Stomach (tissue), 19 donors: Measurements from ENCODE around the gene FBXW10. TPM values are rescaled to one million over a fixed set of nuclear protein-coding genes. Genes with fewer than 3 reads are reported as not detected.
A peak's percentile ranks its signal among the peaks of the same experiment; 100 is the strongest.
"Not testable (repeated sequence)": the region's sequence is repeated elsewhere in the genome, so short reads cannot be mapped to it uniquely, and the experiment has no call there.

Experiments
- DNase-seq, 2 donors: peaks; one replicate each; pipeline versions ENCODE4 v3.0.0 to v3.0.0-alpha.2; 2013 to 2019
- H3K27ac ChIP-seq, 5 donors: fragments of 200-600 bp in 4 of 5; sonication (generic) in 4 of 5; one replicate each; pipeline ENCODE4 v1.5.1; 2013 to 2019; ENCODE audit warnings: mild to moderate bottlenecking in 1 of 5, moderate library complexity in 1 of 5
- H3K27me3 ChIP-seq, 3 donors: fragments of 200-600 bp; sonication (generic); one replicate each; pipeline ENCODE4 v1.5.1; 2017 to 2019; ENCODE audit warnings: mixed run types in 1 of 3
- H3K36me3 ChIP-seq, 4 donors: fragments of 200-600 bp; sonication (generic); 1 replicate in 3 of 4; 2 replicates in 1 of 4; pipeline ENCODE4 v1.5.1; 2016 to 2019
- H3K4me1 ChIP-seq, 4 donors: fragments of 200-600 bp; sonication (generic); one replicate each; pipeline ENCODE4 v1.5.1; 2016 to 2019
- H3K4me3 ChIP-seq, 4 donors: fragments of 200-600 bp; sonication (generic) in 3 of 4; one replicate each; pipeline ENCODE4 v1.5.1; 2016 to 2019; ENCODE audit warnings: mild to moderate bottlenecking in 1 of 4
- H3K9me3 ChIP-seq, 4 donors: fragments of 200-600 bp; sonication (generic); one replicate each; pipeline ENCODE4 v1.5.1; 2016 to 2019
- WGBS, 5 donors: extraction: QIAGEN DNeasy Blood & Tissue Kit in 3 of 5; methylation state at CpG; one replicate each; pipeline versions ENCODE4 v1.1.5 to v1.1.7; 2013 to 2018; 5-methylcytosine and 5-hydroxymethylcytosine counted together
- intact Hi-C: fragments of 100-400 bp; cut with DNase I; formaldehyde crosslinking; loops from one replicate; pipeline ENCODE4 v1.15.1; 2023; ENCODE audit warnings: low total_unique reads
- long read RNA-seq, 10 donors: transcript quantifications; one replicate each; lab custom pipeline, GENCODE V29; 2026
- polyA plus RNA-seq, 3 donors: library from polyadenylated mRNA; stranded (reverse); fragments of 200-250 nt; gene quantifications; one replicate each; pipeline ENCODE4 v1.2.3, GENCODE V29; 2013
- total RNA-seq, 5 donors: library from RNA; depleted of rRNA; stranded (reverse); fragments of >200 nt; gene quantifications; one replicate each; pipeline versions ENCODE4 v1.1.0 to v1.2.3, GENCODE V29; 2014 to 2016
- TF ChIP-seq, protein P1 (sequence below), 7 experiments: fragments of 450-650 bp in 4 of 7; fragments of 200-600 bp in 3 of 7; sonication (generic) in 3 of 7; IDR thresholded peaks; one replicate each; pipeline ENCODE4 v1.5.1; 2016 to 2019; ENCODE audit warnings: antibody characterized with exemption in 7 of 7, control low read depth in 2 of 7, mild to moderate bottlenecking in 1 of 7
- donor health status: healthy with polysubstance abuse.
- donor health status: Bipolar disorder and iron deficiency.
- donor health status: healthy.

Gene FBXW10, protein sequence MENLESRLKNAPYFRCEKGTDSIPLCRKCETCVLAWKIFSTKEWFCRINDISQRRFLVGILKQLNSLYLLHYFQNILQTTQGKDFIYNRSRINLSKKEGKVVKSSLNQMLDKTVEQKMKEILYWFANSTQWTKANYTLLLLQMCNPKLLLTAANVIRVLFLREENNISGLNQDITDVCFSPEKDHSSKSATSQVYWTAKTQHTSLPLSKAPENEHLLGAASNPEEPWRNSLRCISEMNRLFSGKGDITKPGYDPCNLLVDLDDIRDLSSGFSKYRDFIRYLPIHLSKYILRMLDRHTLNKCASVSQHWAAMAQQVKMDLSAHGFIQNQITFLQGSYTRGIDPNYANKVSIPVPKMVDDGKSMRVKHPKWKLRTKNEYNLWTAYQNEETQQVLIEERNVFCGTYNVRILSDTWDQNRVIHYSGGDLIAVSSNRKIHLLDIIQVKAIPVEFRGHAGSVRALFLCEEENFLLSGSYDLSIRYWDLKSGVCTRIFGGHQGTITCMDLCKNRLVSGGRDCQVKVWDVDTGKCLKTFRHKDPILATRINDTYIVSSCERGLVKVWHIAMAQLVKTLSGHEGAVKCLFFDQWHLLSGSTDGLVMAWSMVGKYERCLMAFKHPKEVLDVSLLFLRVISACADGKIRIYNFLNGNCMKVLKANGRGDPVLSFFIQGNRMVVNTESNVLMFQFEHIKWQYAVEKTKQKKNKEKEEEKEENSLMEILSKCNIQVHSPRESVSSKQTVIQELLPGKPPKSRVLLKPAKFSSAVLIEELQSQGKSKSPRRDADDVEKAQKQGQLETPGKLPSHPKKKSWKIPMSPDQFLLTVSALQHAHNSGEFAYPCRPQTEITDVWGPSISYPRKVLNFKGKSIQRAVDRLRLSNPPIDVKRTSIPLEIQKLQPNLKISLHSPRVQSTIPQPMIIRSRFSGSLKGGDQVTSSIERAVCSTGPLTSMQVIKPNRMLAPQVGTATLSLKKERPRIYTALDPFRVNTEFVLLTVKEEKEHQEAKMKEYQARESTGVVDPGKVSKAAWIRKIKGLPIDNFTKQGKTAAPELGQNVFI
- total RNA-seq, result under 1 TPM in 1 of 5 donors, not detected in 4; 0.18 TPM
- under 1 TPM in 1 of 3 donors, not detected in 2; 0.35 TPM for polyA plus RNA-seq
- long read RNA-seq, donor 1, result 0 reads
- long read RNA-seq, donor 2, result 0 reads
- long read RNA-seq, donor 3, result 0 reads
- long read RNA-seq, donor 4, result 0 reads
- long read RNA-seq, donor 5, result 0 reads
- long read RNA-seq, donor 6, result 0 reads
- long read RNA-seq, donor 7, result 0 reads
- long read RNA-seq, donor 8, result 0 reads
- long read RNA-seq, donor 9, result 0 reads
- long read RNA-seq, donor 10, result 0 reads

DNA sequence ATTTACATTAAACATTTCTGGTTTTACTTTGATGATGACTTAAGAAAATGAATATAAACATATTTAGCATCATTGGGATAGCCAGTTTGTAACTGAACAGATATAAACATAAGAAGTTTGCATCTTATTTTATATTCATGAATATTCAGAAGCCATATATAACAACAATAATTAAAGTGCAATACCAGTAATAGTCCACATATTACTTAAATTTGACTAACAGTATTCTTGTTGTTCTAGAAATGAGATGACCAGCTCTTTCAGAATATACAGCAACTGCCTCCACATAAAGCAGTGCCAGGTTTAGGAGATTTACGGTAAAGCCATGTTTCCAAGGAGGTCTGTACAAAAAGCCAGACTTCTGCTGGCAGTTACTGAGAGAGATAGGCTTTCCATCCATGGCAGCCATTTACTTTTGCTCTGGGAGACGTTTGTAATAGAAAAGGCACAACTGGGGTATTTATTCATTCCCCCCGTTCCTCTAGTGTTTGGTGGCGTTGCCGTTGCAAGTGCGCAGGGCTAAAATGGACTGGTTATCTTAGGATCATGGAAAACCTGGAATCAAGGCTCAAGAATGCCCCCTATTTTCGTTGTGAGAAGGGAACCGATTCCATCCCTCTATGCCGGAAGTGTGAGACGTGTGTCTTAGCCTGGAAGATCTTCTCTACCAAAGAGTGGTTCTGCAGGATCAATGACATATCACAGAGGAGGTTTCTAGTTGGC lies at the start of gene FBXW10:
Gene FBXW10 (plus strand): TSS at position 356 of the 723 bp plus-strand sequence. CDS start 191 bp downstream, at position 547.
- H3K9me3 ChIP-seq, intact Hi-C loops, H3K27ac ChIP-seq, H3K4me3 ChIP-seq, H3K27me3 ChIP-seq, H3K36me3 ChIP-seq, H3K4me1 ChIP-seq: not testable (repeated sequence)
- WGBS, 5 donors, result 23 to 42% (median 38%) methylated on average over 5 to 9 of the region's 10 CpGs
- DNase-seq, result peak in 1 of 2 donors; percentile 4

DNA sequence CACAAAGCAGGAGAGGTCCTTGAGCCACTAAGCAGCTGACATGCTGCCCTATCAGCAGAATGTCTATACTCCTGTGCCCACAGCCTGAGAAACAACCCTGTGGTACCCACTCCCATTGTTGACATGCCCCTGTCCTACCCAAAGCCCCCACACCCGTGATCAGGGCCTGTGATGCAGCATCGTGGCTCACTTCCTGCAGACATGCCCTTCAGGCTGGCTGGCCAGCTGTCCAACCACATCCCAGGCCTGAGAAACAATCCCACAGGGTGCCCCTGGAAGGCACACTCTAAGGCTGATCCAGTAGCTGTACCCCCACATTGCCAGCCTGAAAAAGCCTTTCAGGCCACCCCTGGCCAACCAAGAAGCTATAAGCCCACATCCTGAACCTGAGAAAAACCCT lies 48.7 kb upstream of the FBXW10 start:
- H3K4me3 ChIP-seq, H3K27me3 ChIP-seq, H3K4me1 ChIP-seq, H3K27ac ChIP-seq, DNase-seq, intact Hi-C loops, H3K36me3 ChIP-seq, H3K9me3 ChIP-seq: not testable (repeated sequence)
- WGBS, 5 donors, result 50 to 63% (median 56%) methylated on average over 1 to 2 of the region's 2 CpGs

DNA sequence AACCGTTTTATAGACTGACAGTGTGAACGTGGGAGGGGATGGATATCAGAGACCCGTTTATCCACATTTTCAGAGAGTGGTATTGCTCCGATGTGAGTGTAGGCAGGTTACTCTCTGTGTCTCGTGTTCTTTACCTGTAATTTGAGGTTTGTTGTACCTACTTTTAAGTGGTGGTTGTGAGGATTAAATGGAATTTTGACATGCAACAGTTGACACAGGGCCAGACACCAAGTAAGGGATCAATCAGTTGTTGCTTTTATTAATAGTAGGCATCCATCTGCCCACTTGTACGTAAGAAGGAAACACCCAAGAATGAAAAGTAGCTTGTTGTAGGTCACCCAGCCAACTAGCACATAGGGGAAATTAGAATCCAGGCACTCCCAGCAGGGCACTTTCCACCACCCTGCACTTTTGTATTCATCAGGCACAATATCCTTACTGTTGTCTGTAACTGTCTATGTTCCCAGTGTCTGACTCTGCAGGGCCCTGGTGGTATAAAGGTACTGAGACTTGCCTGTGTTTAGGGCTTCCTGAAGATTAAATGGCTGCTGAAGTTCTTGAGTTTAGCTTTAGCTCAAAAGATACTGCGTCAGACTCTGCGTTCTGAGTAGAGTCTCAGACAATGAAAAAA lies 45.3 kb upstream of the FBXW10 start:
- DNase-seq, H3K27me3 ChIP-seq, H3K36me3 ChIP-seq, intact Hi-C loops, H3K9me3 ChIP-seq, H3K4me1 ChIP-seq: not testable (repeated sequence)
- H3K4me3 ChIP-seq, result peak overlapping the region; percentile 51 to 61 (median 52)
- 47 to 57% (median 55%) methylated on average over 8 of the region's 8 CpGs for WGBS, 5 donors
- peak overlapping the region in 2 of 5 donors; percentile 67 to 75 for H3K27ac ChIP-seq

DNA sequence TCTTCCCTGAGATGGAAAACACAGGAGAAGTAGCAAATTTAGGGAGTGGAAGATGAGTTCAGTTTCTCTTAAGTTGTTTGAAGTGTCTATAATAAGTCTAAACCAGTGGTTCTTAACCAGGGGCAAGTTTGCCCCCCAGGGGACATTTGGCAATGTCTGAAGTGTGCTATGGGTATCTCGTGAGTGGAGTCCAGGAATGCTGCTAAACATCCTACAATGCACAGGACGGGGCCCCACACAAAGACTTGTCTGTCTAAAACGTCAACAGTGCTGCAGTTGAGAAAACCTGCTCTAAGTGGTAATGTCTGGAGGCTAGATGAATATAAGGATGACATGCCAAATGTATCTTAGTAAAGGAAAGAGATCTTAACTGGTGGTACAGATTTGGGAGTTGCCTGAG lies 37.9 kb upstream of the FBXW10 start:
- H3K36me3 ChIP-seq, H3K27ac ChIP-seq, intact Hi-C loops, H3K4me1 ChIP-seq, DNase-seq, H3K27me3 ChIP-seq, H3K4me3 ChIP-seq, H3K9me3 ChIP-seq: not testable (repeated sequence)
- WGBS, 5 donors, result 87 to 95% (median 88%) methylated on average over 3 of the region's 3 CpGs

DNA sequence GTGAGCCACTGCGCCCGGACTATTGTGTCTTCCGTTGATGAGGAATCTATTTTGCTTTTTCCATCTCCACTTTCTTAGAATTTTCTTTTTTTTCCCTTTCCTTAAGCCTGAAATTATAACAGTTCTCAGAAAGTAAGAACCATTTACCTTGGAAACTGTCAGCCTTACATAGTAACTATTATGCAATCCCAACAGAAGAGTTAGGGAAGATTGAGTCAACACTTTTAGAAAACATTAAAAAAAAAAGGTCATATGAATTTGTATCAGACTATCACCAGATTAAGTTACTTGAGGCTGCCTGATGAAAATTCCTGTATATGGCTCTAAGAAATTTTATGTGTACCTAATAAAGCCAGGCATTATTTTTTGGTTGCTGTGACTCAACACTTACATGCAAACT lies 35.6 kb upstream of the FBXW10 start:
- H3K36me3 ChIP-seq, H3K9me3 ChIP-seq, H3K27ac ChIP-seq, intact Hi-C loops, H3K27me3 ChIP-seq, H3K4me1 ChIP-seq, H3K4me3 ChIP-seq, DNase-seq: not testable (repeated sequence)
- WGBS, 5 donors, result 92 to 98% (median 95%) methylated on average over 3 of the region's 3 CpGs

- H3K4me3 ChIP-seq, H3K27me3 ChIP-seq, H3K36me3 ChIP-seq, H3K9me3 ChIP-seq, intact Hi-C loops, H3K4me1 ChIP-seq, H3K27ac ChIP-seq: not testable (repeated sequence)
- DNase-seq, result peak; percentile 78 to 86
- 6 to 11% (median 9%) methylated on average over 6 to 7 of the region's 7 CpGs for whole genome bisulfite sequencing, 5 donors
- TF ChIP-seq, protein P1, sequence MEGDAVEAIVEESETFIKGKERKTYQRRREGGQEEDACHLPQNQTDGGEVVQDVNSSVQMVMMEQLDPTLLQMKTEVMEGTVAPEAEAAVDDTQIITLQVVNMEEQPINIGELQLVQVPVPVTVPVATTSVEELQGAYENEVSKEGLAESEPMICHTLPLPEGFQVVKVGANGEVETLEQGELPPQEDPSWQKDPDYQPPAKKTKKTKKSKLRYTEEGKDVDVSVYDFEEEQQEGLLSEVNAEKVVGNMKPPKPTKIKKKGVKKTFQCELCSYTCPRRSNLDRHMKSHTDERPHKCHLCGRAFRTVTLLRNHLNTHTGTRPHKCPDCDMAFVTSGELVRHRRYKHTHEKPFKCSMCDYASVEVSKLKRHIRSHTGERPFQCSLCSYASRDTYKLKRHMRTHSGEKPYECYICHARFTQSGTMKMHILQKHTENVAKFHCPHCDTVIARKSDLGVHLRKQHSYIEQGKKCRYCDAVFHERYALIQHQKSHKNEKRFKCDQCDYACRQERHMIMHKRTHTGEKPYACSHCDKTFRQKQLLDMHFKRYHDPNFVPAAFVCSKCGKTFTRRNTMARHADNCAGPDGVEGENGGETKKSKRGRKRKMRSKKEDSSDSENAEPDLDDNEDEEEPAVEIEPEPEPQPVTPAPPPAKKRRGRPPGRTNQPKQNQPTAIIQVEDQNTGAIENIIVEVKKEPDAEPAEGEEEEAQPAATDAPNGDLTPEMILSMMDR (IDR thresholded peaks at IDR 0.05), result peak in 4 of 7 experiments; percentile 27 to 59 (median 48)
These were observed 31.4 kb upstream of the FBXW10 start for GRCh38 chr17:18712354-18712999.

GRCh38 chr17:18718643-18719427 lies 25.0 kb upstream of the FBXW10 start:
- WGBS, 5 donors, result 24 to 37% (median 29%) methylated on average over 5 to 8 of the region's 9 CpGs
- H3K36me3 ChIP-seq, intact Hi-C loops, H3K4me3 ChIP-seq, H3K9me3 ChIP-seq, H3K4me1 ChIP-seq, H3K27me3 ChIP-seq: not testable (repeated sequence)
- peak in 1 of 2 donors; percentile 78 for DNase-seq
- peak overlapping the region; percentile 20 to 76 (median 60) for H3K27ac ChIP-seq

DNA sequence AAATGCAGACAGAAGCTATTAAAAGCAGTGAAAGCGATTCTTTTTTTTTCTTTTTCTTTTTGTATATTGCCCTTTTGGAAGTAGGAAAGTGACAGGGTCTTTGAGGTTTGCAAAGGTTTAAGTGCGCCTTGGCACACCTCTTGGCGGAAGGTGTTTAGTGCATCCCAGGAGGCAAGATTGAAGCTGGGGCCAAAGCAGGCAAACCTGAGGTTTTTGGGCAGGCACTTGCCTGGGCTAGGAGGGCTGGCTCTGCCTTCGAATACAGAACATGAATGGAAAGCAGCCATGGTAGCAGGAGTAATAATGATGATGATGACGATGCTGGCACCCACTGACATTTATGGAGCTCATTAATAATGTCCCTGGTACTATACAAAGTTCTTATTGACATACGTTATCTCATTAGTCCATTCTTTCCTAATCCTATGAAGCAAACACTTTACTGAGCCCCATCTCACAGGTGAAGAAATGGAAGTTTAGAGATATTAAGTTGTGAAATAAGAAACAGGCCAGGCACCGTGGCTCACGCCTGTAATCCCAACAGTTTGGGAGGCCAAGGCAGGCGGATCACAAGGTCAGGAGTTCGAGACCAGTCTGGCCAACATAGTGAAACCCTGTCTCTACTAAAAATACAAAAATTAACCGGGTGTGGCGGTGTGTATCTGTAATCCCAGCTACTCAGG lies 24.3 kb upstream of the FBXW10 start:
- intact Hi-C loops, H3K4me1 ChIP-seq, H3K27me3 ChIP-seq, H3K36me3 ChIP-seq, H3K9me3 ChIP-seq, H3K4me3 ChIP-seq: not testable (repeated sequence)
- H3K27ac ChIP-seq, result peak overlapping the region; percentile 28 to 76 (median 60)
- 40 to 65% (median 46%) methylated on average over 10 to 12 of the region's 12 CpGs for WGBS, 5 donors
- peak in 1 of 2 donors; percentile 7 for DNase-seq
